Inflammatory macrophage treated with lipopolysaccharide for 4 hours (primary cell): ENCODE results near the gene SLC6A2.

Experiments
- DNase-seq: peaks from one replicate; pipeline ENCODE4 v3.0.0-alpha.2; 2020

The SLC6A2 gene

GRCh38 chr16:55725055-55725777, 69.4 kb downstream of the SLC6A2 start:
- DNase-seq = no peak

GRCh38 chr16:55728797-55729196, 73.0 kb downstream of the SLC6A2 start:
- DNase-seq = no peak

- DNase-seq = no peak
These were observed 74.3 kb downstream of the SLC6A2 start for GRCh38 chr16:55730115-55730514.

GRCh38 chr16:55732496-55732895, 76.7 kb downstream of the SLC6A2 start:
- DNase-seq = no peak

- DNase-seq = no peak
These were observed 78.9 kb downstream of the SLC6A2 start for GRCh38 chr16:55734665-55735064.

- no peak for DNase-seq
These were observed 79.5 kb downstream of the SLC6A2 start for GRCh38 chr16:55735120-55735781.

GRCh38 chr16:55736671-55737070, 80.9 kb downstream of the SLC6A2 start:
- DNase-seq = no peak

GRCh38 chr16:55737318-55737717, 81.5 kb downstream of the SLC6A2 start:
- DNase-seq = no peak

- DNase-seq = no peak
These were observed 82.2 kb downstream of the SLC6A2 start for GRCh38 chr16:55737966-55738365.

GRCh38 chr16:55746081-55746480, 90.3 kb downstream of the SLC6A2 start:
- DNase-seq = no peak

GRCh38 chr16:55747785-55748184, 92.0 kb downstream of the SLC6A2 start:
- DNase-seq = no peak

GRCh38 chr16:55752465-55753144, 96.8 kb downstream of the SLC6A2 start:
- peak; percentile 85 for DNase-seq

- peak; percentile 84 for DNase-seq
These were observed 97.4 kb downstream of the SLC6A2 start for GRCh38 chr16:55753145-55753631.
